ELR (cell line): ENCODE results near the gene CRYAA.
"Not testable (repeated sequence)": the region's sequence is repeated elsewhere in the genome, so short reads cannot be mapped to it uniquely, and the experiment has no call there.

ENCODE experiments used
- DNase-seq: peaks from one replicate; pipeline ENCODE4 v3.0.0-alpha.2; 2015; ENCODE audit warnings: low read depth

The CRYAA gene

GRCh38 chr21:43168708-43169107 is at the start of gene CRYAA:
Gene CRYAA, plus strand, starts transcription at chr21:43169008. Its CDS starts 92 bp downstream, at chr21:43169100.
- not testable (repeated sequence) for DNase-seq

- DNase-seq, result not testable (repeated sequence)
These were observed 38.7 kb upstream of the CRYAA start for GRCh38 chr21:43130094-43130493.

GRCh38 chr21:43134520-43134919 is 34.3 kb upstream of the CRYAA start:
- DNase-seq, result not testable (repeated sequence)

- DNase-seq, result not testable (repeated sequence)
These were observed 29.9 kb upstream of the CRYAA start for GRCh38 chr21:43138944-43139343.

- not testable (repeated sequence) for DNase-seq
These were observed 27.4 kb upstream of the CRYAA start for GRCh38 chr21:43141407-43141806.

GRCh38 chr21:43146637-43147036 is 22.2 kb upstream of the CRYAA start:
- DNase-seq, result not testable (repeated sequence)

GRCh38 chr21:43147999-43148398 is 20.8 kb upstream of the CRYAA start:
- DNase-seq, result not testable (repeated sequence)

GRCh38 chr21:43149344-43149743 is 19.5 kb upstream of the CRYAA start:
- not testable (repeated sequence) for DNase-seq

GRCh38 chr21:43153601-43154000 is 15.2 kb upstream of the CRYAA start:
- DNase-seq, result not testable (repeated sequence)

GRCh38 chr21:43159279-43160175 is 9.3 kb upstream of the CRYAA start:
- not testable (repeated sequence) for DNase-seq

GRCh38 chr21:43161826-43162707 is 6.7 kb upstream of the CRYAA start:
- not testable (repeated sequence) for DNase-seq

GRCh38 chr21:43162708-43163205 is 6.1 kb upstream of the CRYAA start:
- not testable (repeated sequence) for DNase-seq

GRCh38 chr21:43164823-43165222 is 4.0 kb upstream of the CRYAA start:
- not testable (repeated sequence) for DNase-seq

- DNase-seq, result not testable (repeated sequence)
These were observed 3.1 kb upstream of the CRYAA start for GRCh38 chr21:43165734-43166133.

GRCh38 chr21:43169230-43169886 is 550 bp downstream of the CRYAA start:
- not testable (repeated sequence) for DNase-seq

GRCh38 chr21:43169891-43170290 is 1.1 kb downstream of the CRYAA start:
- not testable (repeated sequence) for DNase-seq

GRCh38 chr21:43172812-43173211 is 4.0 kb downstream of the CRYAA start:
- DNase-seq, result not testable (repeated sequence)

- not testable (repeated sequence) for DNase-seq
These were observed 4.6 kb downstream of the CRYAA start for GRCh38 chr21:43173438-43173837.

- DNase-seq, result not testable (repeated sequence)
These were observed 5.1 kb downstream of the CRYAA start for GRCh38 chr21:43173930-43174329.

GRCh38 chr21:43174998-43175397 is 6.2 kb downstream of the CRYAA start:
- DNase-seq, result not testable (repeated sequence)

GRCh38 chr21:43176621-43177020 is 7.8 kb downstream of the CRYAA start:
- DNase-seq, result not testable (repeated sequence)
